ENCODE data around the gene EVC.

DNA sequence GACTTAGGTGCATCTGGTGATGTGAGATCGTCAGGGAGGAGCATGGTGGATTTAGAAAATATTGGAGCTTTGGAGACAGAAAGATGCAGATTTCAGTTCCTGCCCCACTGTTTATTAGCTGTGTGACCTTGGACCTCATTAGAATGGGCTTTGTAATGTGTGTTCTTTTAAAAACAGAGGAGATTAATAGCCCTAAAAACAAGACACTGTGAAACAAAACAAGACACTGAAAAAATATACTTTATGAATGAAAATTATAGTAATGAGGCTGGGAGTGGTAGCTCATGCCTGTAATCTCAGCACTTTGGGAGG is 79.5 kb downstream of the EVC start:
- TF ChIP-seq POLR2A (IDR thresholded peaks at IDR 0.05; ENCODE audit: low read depth, low read length) (no peak), POLR2AphosphoS5 (IDR thresholded peaks at IDR 0.05; ENCODE audit: low read depth, low read length) (no peak), TAF1 (IDR thresholded peaks at IDR 0.05; ENCODE audit: borderline replicate concordance, low read depth, low read length) (no peak)
